ENCODE data around the gene ITPR2. TPM values are rescaled to one million over a fixed set of nuclear protein-coding genes. Genes with fewer than 3 reads are reported as not detected.

Gene ITPR2
- total RNA-seq, 2 experiments from 2014 or later, result 25.6 to 44.7 TPM

GRCh38 chr12:26309634-26310033 lies 523.4 kb downstream of the ITPR2 start:
- Histone ChIP-seq H3K4me2 (ENCODE audit: low read length) (no peak overlapping the region), H3K4me3 (ENCODE audit: low read depth, low read length, poor library complexity, severe bottlenecking) (no peak overlapping the region), H3K27ac (ENCODE audit: low read depth, low read length, poor library complexity, severe bottlenecking) (no peak overlapping the region), H3K9me3 (ENCODE audit: low read length) (0 out of 2 replicates have a peak, but pooled peaks cover 5% of the 10 kb centered on the region), H3K79me2 (ENCODE audit: insufficient read depth, low read depth, low read length) (no peaks in the 10 kb centered on the region), H3K36me3 (ENCODE audit: insufficient read depth, low read length) (no peaks in the 10 kb centered on the region), H3K4me1 (ENCODE audit: insufficient read depth, low read length, poor library complexity, severe bottlenecking) (no peaks in the 10 kb centered on the region), H4K20me1 (ENCODE audit: insufficient read depth, low read length) (no peaks in the 10 kb centered on the region), H2AFZ (ENCODE audit: low read length) (no peak overlapping the region), H3K9me2 (ENCODE audit: insufficient read depth, low read length) (no peaks in the 10 kb centered on the region)
- no peak for TF ChIP-seq EZH2phosphoT487 (IDR thresholded peaks at IDR 0.05; ENCODE audit: borderline replicate concordance, low read depth, low read length)
- TF ChIP-seq, protein P1, sequence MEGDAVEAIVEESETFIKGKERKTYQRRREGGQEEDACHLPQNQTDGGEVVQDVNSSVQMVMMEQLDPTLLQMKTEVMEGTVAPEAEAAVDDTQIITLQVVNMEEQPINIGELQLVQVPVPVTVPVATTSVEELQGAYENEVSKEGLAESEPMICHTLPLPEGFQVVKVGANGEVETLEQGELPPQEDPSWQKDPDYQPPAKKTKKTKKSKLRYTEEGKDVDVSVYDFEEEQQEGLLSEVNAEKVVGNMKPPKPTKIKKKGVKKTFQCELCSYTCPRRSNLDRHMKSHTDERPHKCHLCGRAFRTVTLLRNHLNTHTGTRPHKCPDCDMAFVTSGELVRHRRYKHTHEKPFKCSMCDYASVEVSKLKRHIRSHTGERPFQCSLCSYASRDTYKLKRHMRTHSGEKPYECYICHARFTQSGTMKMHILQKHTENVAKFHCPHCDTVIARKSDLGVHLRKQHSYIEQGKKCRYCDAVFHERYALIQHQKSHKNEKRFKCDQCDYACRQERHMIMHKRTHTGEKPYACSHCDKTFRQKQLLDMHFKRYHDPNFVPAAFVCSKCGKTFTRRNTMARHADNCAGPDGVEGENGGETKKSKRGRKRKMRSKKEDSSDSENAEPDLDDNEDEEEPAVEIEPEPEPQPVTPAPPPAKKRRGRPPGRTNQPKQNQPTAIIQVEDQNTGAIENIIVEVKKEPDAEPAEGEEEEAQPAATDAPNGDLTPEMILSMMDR (conservative IDR thresholded peaks at IDR 0.05; ENCODE audit: low read length), result no peak
- ChIA-PET CTCF (ENCODE audit: unreplicated experiment) (no interaction called here), POLR2A (interaction anchor here (0.9 kb wide), 1 partner anchor 11 kb away, joined by 3 read pairs; no protein-coding TSS in a partner anchor)
- intact Hi-C loops (cut with micrococcal nuclease; ENCODE audit: unreplicated experiment), result no loop called here
- BruUV-seq (replicated peaks), result no TSS peak
- DNase-seq (ENCODE audit: low spot score), result no peak

GRCh38 chr12:26304273-26304672 lies 528.7 kb downstream of the ITPR2 start:
- intact Hi-C loops (cut with micrococcal nuclease; ENCODE audit: unreplicated experiment), result no loop called here
- TF ChIP-seq EZH2phosphoT487 (IDR thresholded peaks at IDR 0.05; ENCODE audit: borderline replicate concordance, low read depth, low read length), result no peak
- TF ChIP-seq, protein P1 (conservative IDR thresholded peaks at IDR 0.05; ENCODE audit: low read length), result no peak
- Histone ChIP-seq H2AFZ (ENCODE audit: low read length) (no peak overlapping the region), H4K20me1 (ENCODE audit: insufficient read depth, low read length) (no peaks in the 10 kb centered on the region), H3K9me3 (ENCODE audit: low read length) (0 out of 2 replicates have a peak, but pooled peaks cover 5% of the 10 kb centered on the region), H3K4me3 (ENCODE audit: low read depth, low read length, poor library complexity, severe bottlenecking) (no peak overlapping the region), H3K4me1 (ENCODE audit: insufficient read depth, low read length, poor library complexity, severe bottlenecking) (peaks cover 4% of the 10 kb centered on the region), H3K79me2 (ENCODE audit: insufficient read depth, low read depth, low read length) (no peaks in the 10 kb centered on the region), H3K27ac (ENCODE audit: low read depth, low read length, poor library complexity, severe bottlenecking) (no peak overlapping the region), H3K36me3 (ENCODE audit: insufficient read depth, low read length) (no peaks in the 10 kb centered on the region), H3K9me2 (ENCODE audit: insufficient read depth, low read length) (no peaks in the 10 kb centered on the region), H3K4me2 (ENCODE audit: low read length) (no peak overlapping the region)
- CTCF ChIA-PET (ENCODE audit: unreplicated experiment), result no interaction called here
- no TSS peak for BruUV-seq (replicated peaks)
- POLR2A ChIA-PET, result interaction anchor here (1.4 to 1.5 kb wide), 2 partner anchors 12 to 148 kb away, joined by 3 to 4 read pairs; no protein-coding TSS in a partner anchor
- no peak for DNase-seq (ENCODE audit: low spot score)

DNA sequence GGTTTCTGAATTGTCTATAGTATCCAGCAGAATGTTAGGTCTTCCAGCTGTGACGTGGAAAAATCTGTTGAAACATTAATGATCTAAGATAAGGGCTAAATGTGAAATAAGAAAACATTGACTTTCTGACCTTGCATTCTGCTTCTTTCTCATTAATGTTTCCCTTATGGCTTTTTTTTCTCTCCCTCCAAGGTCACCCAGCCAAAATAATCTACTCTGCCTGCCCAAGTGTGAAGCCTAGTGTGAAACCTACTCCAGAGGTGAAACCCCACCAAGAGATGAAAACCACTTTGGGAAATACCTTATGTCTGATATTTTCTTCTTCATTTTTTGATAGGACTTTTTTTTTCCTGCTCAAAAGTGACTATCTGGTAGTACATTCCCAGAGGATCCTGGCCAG lies 529.6 kb downstream of the ITPR2 start:
- H3K27ac ChIP-seq (ENCODE audit: low read depth, low read length, poor library complexity, severe bottlenecking), result no peak overlapping the region
- DNase-seq (ENCODE audit: low spot score), result no peak
- H3K4me1 ChIP-seq (ENCODE audit: insufficient read depth, low read length, poor library complexity, severe bottlenecking), result peaks cover 13% of the 10 kb centered on the region
- intact Hi-C loops (cut with micrococcal nuclease; ENCODE audit: unreplicated experiment), result no loop called here
- BruUV-seq (replicated peaks), result no TSS peak
- no peaks in the 10 kb centered on the region for H4K20me1 ChIP-seq (ENCODE audit: insufficient read depth, low read length)
- H3K4me2 ChIP-seq (ENCODE audit: low read length), result no peak overlapping the region
- H3K9me3 ChIP-seq (ENCODE audit: low read length), result 0 out of 2 replicates have a peak, but pooled peaks cover 3% of the 10 kb centered on the region
- POLR2A ChIA-PET, result interaction anchor here (1.5 kb wide), 1 partner anchor 147 kb away, joined by 4 read pairs; no protein-coding TSS in a partner anchor
- H3K79me2 ChIP-seq (ENCODE audit: insufficient read depth, low read depth, low read length), result no peaks in the 10 kb centered on the region
- H3K36me3 ChIP-seq (ENCODE audit: insufficient read depth, low read length), result no peaks in the 10 kb centered on the region
- no peaks in the 10 kb centered on the region for H3K9me2 ChIP-seq (ENCODE audit: insufficient read depth, low read length)
- no peak overlapping the region for H3K4me3 ChIP-seq (ENCODE audit: low read depth, low read length, poor library complexity, severe bottlenecking)
- no peak overlapping the region for H2AFZ ChIP-seq (ENCODE audit: low read length)
- TF ChIP-seq, protein P1 (conservative IDR thresholded peaks at IDR 0.05; ENCODE audit: low read length), result no peak
- no peak for TF ChIP-seq EZH2phosphoT487 (IDR thresholded peaks at IDR 0.05; ENCODE audit: borderline replicate concordance, low read depth, low read length)
- CTCF ChIA-PET (ENCODE audit: unreplicated experiment), result no interaction called here
